ENCODE measurements around the gene ZNF532. TPM values are rescaled to one million over a fixed set of nuclear protein-coding genes. Genes with fewer than 3 reads are reported as not detected.

The ZNF532 gene
- total RNA-seq, 1 experiment from 2014 or later: 21.1 TPM

DNA sequence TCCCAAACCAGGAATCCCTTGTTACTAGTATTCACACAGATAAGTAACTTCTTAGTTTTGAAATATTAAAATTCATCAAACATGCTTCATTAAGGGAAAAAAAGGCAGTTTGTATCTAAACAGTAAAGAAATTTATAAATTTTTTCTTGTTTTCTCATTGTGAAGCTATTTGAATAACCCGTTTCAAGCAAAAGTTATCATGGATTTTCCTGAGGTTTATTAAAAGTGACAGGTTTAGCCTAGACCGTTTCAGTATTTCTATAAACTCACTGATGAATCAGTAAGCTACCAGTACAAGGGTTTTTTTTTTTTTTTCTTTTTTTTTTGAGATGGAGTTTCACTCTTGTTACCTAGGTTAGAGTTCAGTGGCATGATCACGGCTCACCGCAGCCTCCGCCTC lies 20.0 kb downstream of the ZNF532 start:
- Histone ChIP-seq H3F3A (ENCODE audit: insufficient read depth, low read depth) (no peaks in the 10 kb centered on the region), H3K27me3 (ENCODE audit: insufficient read depth, low read depth) (no peaks in the 10 kb centered on the region), H3K4me3 (no peak overlapping the region), H4K20me1 (ENCODE audit: insufficient read depth) (no peaks in the 10 kb centered on the region), H3K4me1 (replicated peaks; ENCODE audit: insufficient read depth) (no peaks in the 10 kb centered on the region), H3K4me2 (no peak overlapping the region), H2AFZ (no peak overlapping the region), H3K9me2 (ENCODE audit: insufficient read depth) (no peaks in the 10 kb centered on the region), H3K36me3 (ENCODE audit: low read depth) (no peaks in the 10 kb centered on the region), H3K27ac (no peak overlapping the region), H3K79me2 (ENCODE audit: low read depth) (no peaks in the 10 kb centered on the region), H3K9me3 (ENCODE audit: insufficient read depth, low read depth) (no peaks in the 10 kb centered on the region)
- CTCF ChIA-PET: no interaction called here
- POLR2A ChIA-PET (ENCODE audit: unreplicated experiment): no interaction called here
- BruUV-seq (replicated peaks): no TSS peak
- no peak for DNase-seq
- intact Hi-C loops (cut with micrococcal nuclease; ENCODE audit: unreplicated experiment): no loop called here
- TF ChIP-seq, protein P1, sequence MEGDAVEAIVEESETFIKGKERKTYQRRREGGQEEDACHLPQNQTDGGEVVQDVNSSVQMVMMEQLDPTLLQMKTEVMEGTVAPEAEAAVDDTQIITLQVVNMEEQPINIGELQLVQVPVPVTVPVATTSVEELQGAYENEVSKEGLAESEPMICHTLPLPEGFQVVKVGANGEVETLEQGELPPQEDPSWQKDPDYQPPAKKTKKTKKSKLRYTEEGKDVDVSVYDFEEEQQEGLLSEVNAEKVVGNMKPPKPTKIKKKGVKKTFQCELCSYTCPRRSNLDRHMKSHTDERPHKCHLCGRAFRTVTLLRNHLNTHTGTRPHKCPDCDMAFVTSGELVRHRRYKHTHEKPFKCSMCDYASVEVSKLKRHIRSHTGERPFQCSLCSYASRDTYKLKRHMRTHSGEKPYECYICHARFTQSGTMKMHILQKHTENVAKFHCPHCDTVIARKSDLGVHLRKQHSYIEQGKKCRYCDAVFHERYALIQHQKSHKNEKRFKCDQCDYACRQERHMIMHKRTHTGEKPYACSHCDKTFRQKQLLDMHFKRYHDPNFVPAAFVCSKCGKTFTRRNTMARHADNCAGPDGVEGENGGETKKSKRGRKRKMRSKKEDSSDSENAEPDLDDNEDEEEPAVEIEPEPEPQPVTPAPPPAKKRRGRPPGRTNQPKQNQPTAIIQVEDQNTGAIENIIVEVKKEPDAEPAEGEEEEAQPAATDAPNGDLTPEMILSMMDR (conservative IDR thresholded peaks at IDR 0.05): no peak
- no peak for TF ChIP-seq EZH2 (IDR thresholded peaks at IDR 0.05; ENCODE audit: low read depth)

DNA sequence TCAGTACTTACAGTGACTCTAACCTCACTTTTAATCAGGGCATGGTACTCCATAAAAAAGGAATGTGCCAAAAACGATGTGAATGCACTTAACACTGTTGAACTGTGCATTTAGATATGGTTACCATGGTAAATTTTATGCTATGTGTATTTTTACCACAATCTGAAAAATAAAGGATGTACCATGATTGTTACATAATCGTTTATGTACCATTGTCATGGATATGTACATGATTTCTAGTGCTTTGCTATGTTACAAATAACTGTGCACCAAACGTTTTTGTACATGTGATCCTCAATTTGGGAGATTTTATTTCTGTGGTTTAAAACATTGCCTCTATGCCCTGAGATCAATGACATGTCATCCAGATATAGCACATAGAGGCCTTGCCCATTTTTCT lies 21.8 kb downstream of the ZNF532 start:
- Histone ChIP-seq H3K27me3 (ENCODE audit: insufficient read depth, low read depth) (no peaks in the 10 kb centered on the region), H3K27ac (no peak overlapping the region), H2AFZ (no peak overlapping the region), H3K9me3 (ENCODE audit: insufficient read depth, low read depth) (no peaks in the 10 kb centered on the region), H3K9me2 (ENCODE audit: insufficient read depth) (no peaks in the 10 kb centered on the region), H3K4me3 (no peak overlapping the region), H3K4me1 (replicated peaks; ENCODE audit: insufficient read depth) (no peaks in the 10 kb centered on the region), H4K20me1 (ENCODE audit: insufficient read depth) (no peaks in the 10 kb centered on the region), H3K36me3 (ENCODE audit: low read depth) (no peaks in the 10 kb centered on the region), H3K79me2 (ENCODE audit: low read depth) (no peaks in the 10 kb centered on the region), H3K4me2 (no peak overlapping the region), H3F3A (ENCODE audit: insufficient read depth, low read depth) (no peaks in the 10 kb centered on the region)
- no TSS peak for BruUV-seq (replicated peaks)
- CTCF ChIA-PET: no interaction called here
- POLR2A ChIA-PET (ENCODE audit: unreplicated experiment): no interaction called here
- no peak for DNase-seq
- TF ChIP-seq, protein P1 (conservative IDR thresholded peaks at IDR 0.05): no peak
- no peak for TF ChIP-seq EZH2 (IDR thresholded peaks at IDR 0.05; ENCODE audit: low read depth)
- intact Hi-C loops (cut with micrococcal nuclease; ENCODE audit: unreplicated experiment): no loop called here

DNA sequence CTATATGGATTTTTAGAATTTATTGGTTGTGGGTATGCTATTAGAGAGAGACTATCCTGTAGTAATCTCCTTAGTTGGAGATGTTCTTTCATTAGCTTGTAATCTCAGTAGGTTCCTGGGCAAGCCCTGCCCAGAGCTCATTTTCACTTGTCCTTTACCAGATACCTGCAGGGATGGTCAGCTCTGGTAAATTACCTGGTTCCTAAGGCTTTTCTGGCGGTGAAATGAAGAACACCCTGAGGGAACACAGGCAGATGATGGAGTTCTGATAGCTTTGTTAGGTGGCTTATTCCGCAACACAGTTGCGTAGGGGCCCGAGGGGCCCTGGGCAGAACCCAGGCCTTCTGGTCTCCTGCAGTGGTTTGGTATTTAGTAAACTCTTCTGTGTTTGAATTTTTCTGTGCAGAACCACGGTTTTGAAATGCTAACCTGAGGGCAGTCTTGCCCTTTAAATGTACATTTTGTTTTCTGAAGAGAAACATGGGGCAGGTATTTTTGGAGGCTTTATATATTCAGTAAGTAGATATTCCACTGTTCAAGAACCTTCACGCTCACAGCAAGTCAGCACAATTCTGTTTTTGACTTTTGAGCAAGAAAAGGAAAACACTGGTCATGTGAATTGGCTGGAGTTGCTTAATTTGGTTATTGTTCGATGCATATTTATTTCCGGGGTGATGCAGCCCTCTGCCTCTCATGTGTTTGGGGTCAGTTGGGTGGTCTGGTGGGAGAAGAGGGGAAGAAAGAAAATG lies 22.4 kb downstream of the ZNF532 start:
- Histone ChIP-seq H3K79me2 (ENCODE audit: low read depth) (no peaks in the 10 kb centered on the region), H3K36me3 (ENCODE audit: low read depth) (no peaks in the 10 kb centered on the region), H3K4me3 (no peak overlapping the region), H3K9me2 (ENCODE audit: insufficient read depth) (no peaks in the 10 kb centered on the region), H3K27me3 (ENCODE audit: insufficient read depth, low read depth) (no peaks in the 10 kb centered on the region), H4K20me1 (ENCODE audit: insufficient read depth) (no peaks in the 10 kb centered on the region), H2AFZ (no peak overlapping the region), H3K4me2 (no peak overlapping the region), H3F3A (ENCODE audit: insufficient read depth, low read depth) (no peaks in the 10 kb centered on the region), H3K9me3 (ENCODE audit: insufficient read depth, low read depth) (no peaks in the 10 kb centered on the region), H3K27ac (no peak overlapping the region), H3K4me1 (replicated peaks; ENCODE audit: insufficient read depth) (no peaks in the 10 kb centered on the region)
- BruUV-seq (replicated peaks): no TSS peak
- CTCF ChIA-PET: no interaction called here
- intact Hi-C loops (cut with micrococcal nuclease; ENCODE audit: unreplicated experiment): no loop called here
- DNase-seq: no peak
- POLR2A ChIA-PET (ENCODE audit: unreplicated experiment): no interaction called here
- TF ChIP-seq, protein P1 (conservative IDR thresholded peaks at IDR 0.05): no peak
- no peak for TF ChIP-seq EZH2 (IDR thresholded peaks at IDR 0.05; ENCODE audit: low read depth)
